GM12865 (cell line): ENCODE results near the gene GRID2.

Source experiments
- DNase-seq: peaks from one replicate; pipeline ENCODE4 v3.0.0; 2010; ENCODE audit warnings: low read depth
- H3K4me3 ChIP-seq: 2 replicates; pipeline ENCODE4 v1.5.1; 2011; ENCODE audit warnings: mild to moderate bottlenecking, low read depth, low read length, control low read depth
- TF ChIP-seq, protein P1 (sequence below): IDR thresholded peaks from 2 replicates; pipeline ENCODE4 v1.5.1; 2011; ENCODE audit warnings: low read length, control low read depth, low read depth, inconsistent platforms; ENCODE audit not compliant: insufficient read depth; ENCODE audit errors: missing control alignments

Gene GRID2

DNA sequence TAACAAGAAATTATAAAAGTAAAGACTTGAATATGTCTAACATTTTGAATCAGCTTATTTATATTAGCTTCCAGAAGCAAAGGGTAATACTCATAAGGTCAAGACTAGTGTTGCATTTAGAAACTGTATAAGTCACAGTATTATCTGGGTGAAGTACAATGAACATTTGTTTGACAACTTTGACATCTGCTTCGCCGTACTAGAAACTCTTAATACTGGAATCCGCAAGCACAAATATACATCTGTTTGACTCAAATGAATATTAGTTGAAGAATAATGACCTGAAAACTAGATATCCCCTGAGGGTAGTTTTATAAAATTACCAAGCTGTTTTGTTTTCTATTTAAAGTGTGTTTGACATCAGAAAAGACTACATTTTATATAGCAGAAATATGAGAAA is 1389.4 kb downstream of the GRID2 start:
- no peak for DNase-seq
- TF ChIP-seq, protein P1, sequence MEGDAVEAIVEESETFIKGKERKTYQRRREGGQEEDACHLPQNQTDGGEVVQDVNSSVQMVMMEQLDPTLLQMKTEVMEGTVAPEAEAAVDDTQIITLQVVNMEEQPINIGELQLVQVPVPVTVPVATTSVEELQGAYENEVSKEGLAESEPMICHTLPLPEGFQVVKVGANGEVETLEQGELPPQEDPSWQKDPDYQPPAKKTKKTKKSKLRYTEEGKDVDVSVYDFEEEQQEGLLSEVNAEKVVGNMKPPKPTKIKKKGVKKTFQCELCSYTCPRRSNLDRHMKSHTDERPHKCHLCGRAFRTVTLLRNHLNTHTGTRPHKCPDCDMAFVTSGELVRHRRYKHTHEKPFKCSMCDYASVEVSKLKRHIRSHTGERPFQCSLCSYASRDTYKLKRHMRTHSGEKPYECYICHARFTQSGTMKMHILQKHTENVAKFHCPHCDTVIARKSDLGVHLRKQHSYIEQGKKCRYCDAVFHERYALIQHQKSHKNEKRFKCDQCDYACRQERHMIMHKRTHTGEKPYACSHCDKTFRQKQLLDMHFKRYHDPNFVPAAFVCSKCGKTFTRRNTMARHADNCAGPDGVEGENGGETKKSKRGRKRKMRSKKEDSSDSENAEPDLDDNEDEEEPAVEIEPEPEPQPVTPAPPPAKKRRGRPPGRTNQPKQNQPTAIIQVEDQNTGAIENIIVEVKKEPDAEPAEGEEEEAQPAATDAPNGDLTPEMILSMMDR, result no peak

DNA sequence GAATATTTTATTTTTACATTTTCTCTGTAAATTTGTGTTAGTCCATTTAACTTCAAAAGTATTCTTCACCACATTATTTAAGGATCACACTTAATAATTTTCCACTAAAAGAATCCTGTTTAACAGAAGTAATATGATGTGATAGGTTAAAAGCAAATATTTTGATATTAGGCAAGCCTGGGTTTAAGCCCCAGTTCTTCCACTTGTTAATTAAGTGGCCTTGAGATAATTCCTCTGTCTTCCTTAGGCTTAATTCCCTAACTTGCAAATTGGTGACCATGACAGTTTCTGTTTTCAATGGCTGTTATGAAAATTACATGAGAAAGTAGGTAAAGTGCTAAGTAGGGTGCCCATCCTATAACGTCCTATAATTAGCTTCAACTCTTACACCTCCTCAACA is 1394.9 kb downstream of the GRID2 start:
- TF ChIP-seq, protein P1, result no peak
- H3K4me3 ChIP-seq, result no peak overlapping the region
- no peak for DNase-seq

More for the DNA sequence above, 1389.4 kb downstream of the GRID2 start:
- H3K4me3 ChIP-seq, result no peak overlapping the region

DNA sequence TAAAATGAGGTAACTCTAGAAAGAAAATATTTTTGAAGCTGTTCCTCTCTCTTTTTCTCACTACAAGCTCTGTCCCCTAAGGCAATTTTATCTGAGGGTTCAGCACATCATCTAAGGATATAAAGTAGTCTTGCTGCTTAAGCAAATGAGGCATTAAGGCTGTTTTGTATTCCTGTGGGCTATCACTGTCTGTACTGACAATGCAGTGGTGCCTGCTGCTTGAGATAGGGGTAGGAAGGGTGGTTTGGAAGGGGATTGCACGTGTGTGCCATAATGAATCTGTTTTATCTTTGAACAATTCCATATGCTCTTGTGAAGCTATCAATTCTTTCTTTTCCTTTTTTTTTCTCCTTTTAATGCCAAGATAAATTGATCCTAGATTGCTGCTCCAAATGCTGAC is 1396.8 kb downstream of the GRID2 start:
- H3K4me3 ChIP-seq, result no peak overlapping the region
- TF ChIP-seq, protein P1, result no peak
- DNase-seq, result no peak

DNA sequence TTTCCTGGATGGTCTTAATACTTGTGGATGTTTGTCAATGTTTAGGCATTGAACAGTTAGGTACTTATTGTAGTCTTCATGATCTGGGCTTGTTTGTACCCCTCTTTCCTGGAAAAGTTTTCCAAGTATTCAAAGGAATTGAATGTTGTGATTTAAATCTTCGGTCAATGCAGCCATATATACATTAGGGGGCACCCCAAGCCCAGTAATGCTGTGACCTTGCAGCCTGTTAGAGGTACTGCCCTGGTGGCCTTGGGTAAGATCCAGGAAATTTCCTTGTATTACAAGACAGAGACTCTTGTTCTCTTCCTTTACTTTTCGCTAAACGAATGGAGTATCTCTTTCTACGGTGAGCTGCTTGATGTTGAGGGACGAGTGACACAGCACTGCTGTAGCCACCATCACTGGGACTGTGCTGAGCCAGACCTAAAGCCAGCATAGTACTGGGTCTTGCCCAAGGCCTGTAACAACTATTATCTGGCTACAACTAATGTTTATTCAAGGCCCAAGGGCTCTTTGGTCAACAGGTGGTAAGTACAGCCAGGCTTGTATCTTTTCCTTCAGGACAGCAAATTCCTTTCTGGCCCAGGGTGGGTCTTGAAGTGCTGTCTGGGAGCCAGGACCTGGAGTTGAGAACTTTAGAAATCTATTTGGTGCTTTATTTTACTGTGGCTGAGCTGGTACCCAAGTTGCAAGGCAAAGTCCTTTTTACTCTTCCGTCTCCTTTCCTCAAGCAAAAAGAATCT is 1406.5 kb downstream of the GRID2 start:
- H3K4me3 ChIP-seq, result no peak overlapping the region
- TF ChIP-seq, protein P1, result peak; percentile 52
- peak; percentile 48 for DNase-seq

DNA sequence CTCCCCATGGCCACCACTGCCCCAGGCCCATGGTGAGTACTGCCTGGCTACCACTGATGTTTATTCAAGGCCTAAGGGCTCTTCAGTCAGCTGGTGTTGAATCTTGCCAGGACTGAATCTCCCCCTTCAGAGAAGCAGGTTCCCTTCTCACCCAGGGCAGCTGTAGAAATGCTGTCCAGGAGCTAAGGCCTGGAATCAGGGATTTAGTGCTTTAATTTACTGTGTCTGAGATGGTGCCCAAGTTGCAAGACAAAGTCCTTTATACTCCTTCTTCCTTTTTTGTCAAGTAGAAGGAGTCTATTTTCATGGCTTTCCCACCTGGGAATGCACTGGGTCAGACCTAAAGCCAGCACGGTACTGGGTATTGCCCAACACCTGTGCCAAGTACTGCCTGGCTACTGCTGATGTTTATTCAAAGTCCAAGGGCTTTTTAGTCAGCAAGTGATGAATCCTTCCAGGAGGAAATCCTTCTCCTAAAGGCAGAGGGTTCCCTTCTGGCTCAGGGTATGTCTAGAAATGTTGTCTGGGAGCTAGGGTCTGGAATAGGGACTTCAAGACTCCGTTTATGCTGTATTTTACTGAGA is 1407.2 kb downstream of the GRID2 start:
- DNase-seq, result no peak

DNA sequence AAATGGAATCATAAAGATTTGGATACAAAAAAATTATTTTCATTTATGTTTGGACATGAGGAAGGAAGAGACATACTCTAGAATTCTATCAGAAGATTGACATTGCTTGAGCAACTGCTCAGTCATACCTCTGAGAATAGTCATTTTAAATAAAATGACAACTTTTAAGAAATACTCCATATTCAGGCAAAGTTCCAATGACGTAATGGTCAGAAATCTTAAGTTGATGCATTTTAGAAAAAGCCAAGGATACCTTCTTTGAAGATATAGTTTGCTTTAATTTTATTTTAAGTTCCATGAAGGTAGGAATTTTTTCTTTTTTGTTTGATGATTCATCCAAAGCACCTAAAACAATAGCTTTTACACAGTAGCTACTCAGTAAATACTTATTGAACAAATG is 1414.5 kb downstream of the GRID2 start:
- H3K4me3 ChIP-seq, result no peak overlapping the region
- no peak for DNase-seq
- TF ChIP-seq, protein P1, result no peak

More for the DNA sequence above, 1407.2 kb downstream of the GRID2 start:
- TF ChIP-seq, protein P1, result no peak
- H3K4me3 ChIP-seq, result no peak overlapping the region
